WTC11 (cell line): ENCODE results near the gene LHX3. TPM values are rescaled to one million over a fixed set of nuclear protein-coding genes. Genes with fewer than 3 reads are reported as not detected.

Experiments used
- ATAC-seq: fragments of 200-7000 bp; cut with Tn5 transposase; 2 replicates; pipeline ENCODE4 v1.10.0; 2021; ENCODE audit warnings: mild to moderate bottlenecking, moderate library complexity
- CTCF ChIA-PET: fragments of 300-600 bp; sonication (Branson Sonifier 250); formaldehyde crosslinking; loops from one replicate; lab custom pipeline; 2021; ENCODE audit warnings: antibody characterized with exemption; lab: Charles Lee
- POLR2A ChIA-PET: fragments of 350-600 bp; sonication (Branson Sonifier 250); formaldehyde crosslinking; loops from one replicate; lab custom pipeline; 2021; ENCODE audit warnings: antibody characterized with exemption; lab: Charles Lee
- DNase-seq: peaks from one replicate; pipeline ENCODE4 v3.0.0; 2021; ENCODE audit warnings: low spot score
- H3K27ac Mint-ChIP-seq: 2 replicates; pipeline ENCODE4 v1.8.0; 2021; ENCODE audit warnings: mixed read lengths
- H3K27me3 Mint-ChIP-seq: 2 replicates; pipeline ENCODE4 v1.8.0; 2021; ENCODE audit warnings: low read depth, mild to moderate bottlenecking, moderate library complexity, mixed read lengths
- H3K36me3 Mint-ChIP-seq: 2 replicates; pipeline ENCODE4 v1.8.0; 2021; ENCODE audit warnings: mixed read lengths
- H3K4me1 Mint-ChIP-seq: 2 replicates; pipeline ENCODE4 v1.8.0; 2022; ENCODE audit warnings: mixed read lengths
- H3K4me3 Mint-ChIP-seq: 2 replicates; pipeline ENCODE4 v1.8.0; 2021; ENCODE audit warnings: mild to moderate bottlenecking, moderate library complexity, mixed read lengths
- H3K9me3 Mint-ChIP-seq: 2 replicates; pipeline ENCODE4 v1.8.0; 2021; ENCODE audit warnings: mixed read lengths
- E2F1 ChIP-seq: sonication (generic); formaldehyde crosslinking; IDR thresholded peaks from 2 replicates; pipeline ENCODE4 v1.8.0; 2022; ENCODE audit warnings: mild to moderate bottlenecking, missing genetic modification reagents
- ELF4 ChIP-seq: sonication (generic); formaldehyde crosslinking; IDR thresholded peaks from 2 replicates; pipeline ENCODE4 v1.8.1; 2022; ENCODE audit warnings: low read depth, mild to moderate bottlenecking, moderate library complexity, missing genetic modification reagents
- GTF2I ChIP-seq: fragments of 250-450 bp; sonication (Bioruptor Pico); conservative IDR thresholded peaks from 2 replicates; pipeline ENCODE4 v1.4.0; 2021; ENCODE audit warnings: mild to moderate bottlenecking
- NFE2L1 ChIP-seq: sonication (generic); formaldehyde crosslinking; IDR thresholded peaks from 2 replicates; pipeline ENCODE4 v1.8.1; 2023; ENCODE audit warnings: missing genetic modification reagents
- NR3C1 ChIP-seq: sonication (generic); formaldehyde crosslinking; conservative IDR thresholded peaks from 2 replicates; pipeline ENCODE4 v1.8.1; 2023; ENCODE audit warnings: low read depth, mild to moderate bottlenecking, missing genetic modification reagents
- TEAD1 ChIP-seq: sonication (generic); formaldehyde crosslinking; IDR thresholded peaks from 2 replicates; pipeline ENCODE4 v1.8.0; 2022; ENCODE audit warnings: mild to moderate bottlenecking, missing genetic modification reagents
- ZBTB21 ChIP-seq: sonication (generic); formaldehyde crosslinking; IDR thresholded peaks from 2 replicates; pipeline ENCODE4 v1.8.1; 2023; ENCODE audit warnings: mild to moderate bottlenecking, missing genetic modification reagents, borderline replicate concordance
- ZNF232 ChIP-seq: sonication (generic); formaldehyde crosslinking; IDR thresholded peaks from 2 replicates; pipeline ENCODE4 v1.8.0; 2022; ENCODE audit warnings: mild to moderate bottlenecking, missing genetic modification reagents
- total RNA-seq: library from RNA; stranded (reverse); gene quantifications from 3 replicates; pipeline ENCODE4 v1.2.3, GENCODE V29; 2021
- TF ChIP-seq, protein P1 (sequence below): sonication (generic); formaldehyde crosslinking; IDR thresholded peaks from 2 replicates; pipeline ENCODE4 v1.8.0; 2023; ENCODE audit warnings: mild to moderate bottlenecking, missing genetic modification reagents
- TF ChIP-seq, protein P2 (sequence below): fragments of 250-450 bp; sonication (Bioruptor Pico); IDR thresholded peaks from 2 replicates; pipeline ENCODE4 v1.9.0; 2021; ENCODE audit warnings: mild to moderate bottlenecking, borderline replicate concordance
- TF ChIP-seq, protein P3 (sequence below): fragments of 250-450 bp; sonication (Bioruptor Pico); IDR thresholded peaks from 2 replicates; pipeline ENCODE4 v1.9.0; 2021; ENCODE audit warnings: moderate library complexity, mild to moderate bottlenecking, inconsistent platforms, borderline replicate concordance
- TF ChIP-seq, protein P4 (sequence below): fragments of 250-450 bp; sonication (Bioruptor Pico); IDR thresholded peaks from 2 replicates; pipeline ENCODE4 v1.9.0; 2021; ENCODE audit warnings: mild to moderate bottlenecking
- TF ChIP-seq, protein P5 (sequence below): sonication (generic); formaldehyde crosslinking; IDR thresholded peaks from 2 replicates; pipeline ENCODE4 v1.8.1; 2022; ENCODE audit warnings: low read depth, missing genetic modification reagents, borderline replicate concordance

LHX3 gene
- total RNA-seq, 1 experiment from 2014 or later, result not detected

DNA sequence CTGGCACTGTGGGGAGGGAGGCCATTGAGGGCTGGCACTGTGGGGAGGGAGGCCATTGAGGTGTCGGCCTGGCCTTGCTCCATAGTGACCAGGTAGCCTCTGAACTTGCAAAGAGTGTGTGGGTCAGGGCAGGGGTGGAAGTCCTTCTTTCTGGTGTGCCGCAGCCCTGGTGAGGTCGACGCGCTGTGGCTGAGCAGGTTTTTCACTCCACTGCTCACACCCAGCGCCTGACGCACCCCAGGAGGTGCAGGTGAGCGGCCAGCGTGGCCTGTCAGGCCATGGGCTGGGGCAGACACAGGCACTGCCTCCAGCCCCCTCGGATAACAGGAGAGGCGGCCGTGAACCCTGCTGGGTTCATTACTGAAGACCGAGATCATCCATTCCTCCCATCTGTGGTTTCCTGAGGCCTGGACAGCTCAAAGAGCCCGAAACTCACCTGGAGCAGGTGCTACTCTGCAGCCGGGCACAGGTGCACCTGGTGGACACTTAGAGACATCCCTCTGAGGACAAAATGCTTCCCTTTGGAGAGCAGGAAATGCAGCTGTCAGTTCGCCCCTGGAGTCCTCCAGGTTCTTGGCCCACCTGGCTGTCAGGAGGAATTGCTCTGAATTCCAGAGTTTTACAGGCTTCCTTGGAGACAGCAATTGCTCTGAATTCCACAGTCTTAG is 32.4 kb downstream of the LHX3 start:
- Mint-ChIP-seq H3K4me1 (peaks cover 27% of the 10 kb centered on the region), H3K4me3 (no peak overlapping the region), H3K36me3 (no peaks in the 10 kb centered on the region), H3K27ac (peak overlapping the region; percentile 81), H3K27me3 (peaks cover 3% of the 10 kb centered on the region; the same call in 1 of the 2 replicates), H3K9me3 (no peaks in the 10 kb centered on the region)
- POLR2A ChIA-PET, result interaction anchor here (1.2 to 1.7 kb wide), 2 partner anchors 17 to 102 kb away, joined by 3 to 5 read pairs; no protein-coding TSS in a partner anchor
- CTCF ChIA-PET, result interaction anchor here (0.8 to 4.5 kb wide), 11 partner anchors 13 to 111 kb away, joined by 3 to 35 read pairs (median 11); partner anchors contain the start of gene LHX3
- TF ChIP-seq, protein P1, sequence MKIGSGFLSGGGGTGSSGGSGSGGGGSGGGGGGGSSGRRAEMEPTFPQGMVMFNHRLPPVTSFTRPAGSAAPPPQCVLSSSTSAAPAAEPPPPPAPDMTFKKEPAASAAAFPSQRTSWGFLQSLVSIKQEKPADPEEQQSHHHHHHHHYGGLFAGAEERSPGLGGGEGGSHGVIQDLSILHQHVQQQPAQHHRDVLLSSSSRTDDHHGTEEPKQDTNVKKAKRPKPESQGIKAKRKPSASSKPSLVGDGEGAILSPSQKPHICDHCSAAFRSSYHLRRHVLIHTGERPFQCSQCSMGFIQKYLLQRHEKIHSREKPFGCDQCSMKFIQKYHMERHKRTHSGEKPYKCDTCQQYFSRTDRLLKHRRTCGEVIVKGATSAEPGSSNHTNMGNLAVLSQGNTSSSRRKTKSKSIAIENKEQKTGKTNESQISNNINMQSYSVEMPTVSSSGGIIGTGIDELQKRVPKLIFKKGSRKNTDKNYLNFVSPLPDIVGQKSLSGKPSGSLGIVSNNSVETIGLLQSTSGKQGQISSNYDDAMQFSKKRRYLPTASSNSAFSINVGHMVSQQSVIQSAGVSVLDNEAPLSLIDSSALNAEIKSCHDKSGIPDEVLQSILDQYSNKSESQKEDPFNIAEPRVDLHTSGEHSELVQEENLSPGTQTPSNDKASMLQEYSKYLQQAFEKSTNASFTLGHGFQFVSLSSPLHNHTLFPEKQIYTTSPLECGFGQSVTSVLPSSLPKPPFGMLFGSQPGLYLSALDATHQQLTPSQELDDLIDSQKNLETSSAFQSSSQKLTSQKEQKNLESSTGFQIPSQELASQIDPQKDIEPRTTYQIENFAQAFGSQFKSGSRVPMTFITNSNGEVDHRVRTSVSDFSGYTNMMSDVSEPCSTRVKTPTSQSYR (CRISPR knock-in tag), result no peak
- TF ChIP-seq TEAD1 (no peak), NFE2L1 (CRISPR knock-in tag) (no peak), E2F1 (CRISPR knock-in tag) (no peak), ELF4 (CRISPR knock-in tag) (no peak), ZNF232 (no peak), NR3C1 (CRISPR knock-in tag) (no peak)
- TF ChIP-seq, protein P2, sequence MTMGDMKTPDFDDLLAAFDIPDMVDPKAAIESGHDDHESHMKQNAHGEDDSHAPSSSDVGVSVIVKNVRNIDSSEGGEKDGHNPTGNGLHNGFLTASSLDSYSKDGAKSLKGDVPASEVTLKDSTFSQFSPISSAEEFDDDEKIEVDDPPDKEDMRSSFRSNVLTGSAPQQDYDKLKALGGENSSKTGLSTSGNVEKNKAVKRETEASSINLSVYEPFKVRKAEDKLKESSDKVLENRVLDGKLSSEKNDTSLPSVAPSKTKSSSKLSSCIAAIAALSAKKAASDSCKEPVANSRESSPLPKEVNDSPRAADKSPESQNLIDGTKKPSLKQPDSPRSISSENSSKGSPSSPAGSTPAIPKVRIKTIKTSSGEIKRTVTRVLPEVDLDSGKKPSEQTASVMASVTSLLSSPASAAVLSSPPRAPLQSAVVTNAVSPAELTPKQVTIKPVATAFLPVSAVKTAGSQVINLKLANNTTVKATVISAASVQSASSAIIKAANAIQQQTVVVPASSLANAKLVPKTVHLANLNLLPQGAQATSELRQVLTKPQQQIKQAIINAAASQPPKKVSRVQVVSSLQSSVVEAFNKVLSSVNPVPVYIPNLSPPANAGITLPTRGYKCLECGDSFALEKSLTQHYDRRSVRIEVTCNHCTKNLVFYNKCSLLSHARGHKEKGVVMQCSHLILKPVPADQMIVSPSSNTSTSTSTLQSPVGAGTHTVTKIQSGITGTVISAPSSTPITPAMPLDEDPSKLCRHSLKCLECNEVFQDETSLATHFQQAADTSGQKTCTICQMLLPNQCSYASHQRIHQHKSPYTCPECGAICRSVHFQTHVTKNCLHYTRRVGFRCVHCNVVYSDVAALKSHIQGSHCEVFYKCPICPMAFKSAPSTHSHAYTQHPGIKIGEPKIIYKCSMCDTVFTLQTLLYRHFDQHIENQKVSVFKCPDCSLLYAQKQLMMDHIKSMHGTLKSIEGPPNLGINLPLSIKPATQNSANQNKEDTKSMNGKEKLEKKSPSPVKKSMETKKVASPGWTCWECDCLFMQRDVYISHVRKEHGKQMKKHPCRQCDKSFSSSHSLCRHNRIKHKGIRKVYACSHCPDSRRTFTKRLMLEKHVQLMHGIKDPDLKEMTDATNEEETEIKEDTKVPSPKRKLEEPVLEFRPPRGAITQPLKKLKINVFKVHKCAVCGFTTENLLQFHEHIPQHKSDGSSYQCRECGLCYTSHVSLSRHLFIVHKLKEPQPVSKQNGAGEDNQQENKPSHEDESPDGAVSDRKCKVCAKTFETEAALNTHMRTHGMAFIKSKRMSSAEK, result no peak
- TF ChIP-seq, protein P3, sequence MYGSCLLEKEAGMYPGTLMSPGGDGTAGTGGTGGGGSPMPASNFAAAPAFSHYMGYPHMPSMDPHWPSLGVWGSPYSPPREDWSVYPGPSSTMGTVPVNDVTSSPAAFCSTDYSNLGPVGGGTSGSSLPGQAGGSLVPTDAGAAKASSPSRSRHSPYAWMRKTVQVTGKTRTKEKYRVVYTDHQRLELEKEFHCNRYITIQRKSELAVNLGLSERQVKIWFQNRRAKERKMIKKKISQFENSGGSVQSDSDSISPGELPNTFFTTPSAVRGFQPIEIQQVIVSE (CRISPR knock-in tag), result no peak
- TF ChIP-seq, protein P4, sequence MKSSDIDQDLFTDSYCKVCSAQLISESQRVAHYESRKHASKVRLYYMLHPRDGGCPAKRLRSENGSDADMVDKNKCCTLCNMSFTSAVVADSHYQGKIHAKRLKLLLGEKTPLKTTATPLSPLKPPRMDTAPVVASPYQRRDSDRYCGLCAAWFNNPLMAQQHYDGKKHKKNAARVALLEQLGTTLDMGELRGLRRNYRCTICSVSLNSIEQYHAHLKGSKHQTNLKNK, result no peak
- ATAC-seq (no peak), DNase-seq (peak; percentile 45)

DNA sequence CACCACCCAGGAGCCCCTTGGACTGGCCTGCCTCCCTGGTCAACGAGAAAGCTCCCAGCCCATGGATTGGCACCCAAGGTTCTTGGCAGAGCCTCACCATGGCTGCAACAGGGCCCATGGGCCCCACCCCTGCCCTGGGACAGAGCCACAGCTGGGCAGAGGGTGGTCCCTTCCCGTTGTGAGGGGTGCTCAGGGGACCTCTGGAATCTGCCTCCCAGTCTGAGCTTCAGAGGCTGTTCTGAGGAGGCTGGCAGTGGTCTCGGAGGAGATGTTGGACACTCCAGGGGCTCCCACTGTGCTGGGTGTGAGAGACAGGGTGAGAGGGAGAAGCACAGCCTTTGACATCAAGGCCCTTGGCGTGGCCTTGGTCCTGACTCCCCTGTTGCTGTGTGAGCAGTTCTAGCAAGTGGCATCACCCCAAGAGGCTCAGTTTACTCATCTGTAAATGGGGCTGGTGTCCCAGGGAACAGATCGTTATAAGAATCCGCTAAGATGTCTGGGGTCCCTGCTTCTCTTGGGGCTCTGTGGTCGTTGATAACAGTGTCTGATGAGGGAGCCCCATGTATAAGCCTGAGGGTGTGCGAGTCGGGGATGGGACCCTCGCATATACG is 33.0 kb downstream of the LHX3 start:
- CTCF ChIA-PET, result interaction anchor here (0.8 to 4.5 kb wide), 16 partner anchors 11 to 114 kb away, joined by 3 to 35 read pairs (median 12); partner anchors contain the start of gene LHX3
- peaks cover 3% of the 10 kb centered on the region; the same call in 1 of the 2 replicates for H3K27me3 Mint-ChIP-seq
- ATAC-seq (no peak), DNase-seq (peak; percentile 10)
- H3K27ac Mint-ChIP-seq, result peak overlapping the region; percentile 81
- TF ChIP-seq, protein P1 (CRISPR knock-in tag), result no peak
- TF ChIP-seq ZBTB21 (CRISPR knock-in tag) (no peak), GTF2I (CRISPR knock-in tag) (0 out of 2 replicates have a peak, but pooled peaks have one; percentile 10)
- TF ChIP-seq, protein P5, sequence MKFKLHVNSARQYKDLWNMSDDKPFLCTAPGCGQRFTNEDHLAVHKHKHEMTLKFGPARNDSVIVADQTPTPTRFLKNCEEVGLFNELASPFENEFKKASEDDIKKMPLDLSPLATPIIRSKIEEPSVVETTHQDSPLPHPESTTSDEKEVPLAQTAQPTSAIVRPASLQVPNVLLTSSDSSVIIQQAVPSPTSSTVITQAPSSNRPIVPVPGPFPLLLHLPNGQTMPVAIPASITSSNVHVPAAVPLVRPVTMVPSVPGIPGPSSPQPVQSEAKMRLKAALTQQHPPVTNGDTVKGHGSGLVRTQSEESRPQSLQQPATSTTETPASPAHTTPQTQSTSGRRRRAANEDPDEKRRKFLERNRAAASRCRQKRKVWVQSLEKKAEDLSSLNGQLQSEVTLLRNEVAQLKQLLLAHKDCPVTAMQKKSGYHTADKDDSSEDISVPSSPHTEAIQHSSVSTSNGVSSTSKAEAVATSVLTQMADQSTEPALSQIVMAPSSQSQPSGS (CRISPR knock-in tag), result no peak
- no peaks in the 10 kb centered on the region for H3K36me3 Mint-ChIP-seq
- H3K4me3 Mint-ChIP-seq, result no peak overlapping the region
- POLR2A ChIA-PET, result interaction anchor here (1.2 to 1.7 kb wide), 3 partner anchors 15 to 101 kb away, joined by 3 to 5 read pairs (median 4); no protein-coding TSS in a partner anchor
- peaks cover 27% of the 10 kb centered on the region for H3K4me1 Mint-ChIP-seq
- H3K9me3 Mint-ChIP-seq, result no peaks in the 10 kb centered on the region
